Adipose tissue (tissue), 3 donors: ENCODE results near the gene LCN6. TPM values are rescaled to one million over a fixed set of nuclear protein-coding genes. Genes with fewer than 3 reads are reported as not detected.
"Not testable (repeated sequence)": the region's sequence is repeated elsewhere in the genome, so short reads cannot be mapped to it uniquely, and the experiment has no call there.

Experiments
- H3K27ac ChIP-seq: one replicate; pipeline ENCODE4 v1.5.1; 2013; ENCODE audit warnings: low read depth, low read length
- WGBS, 3 donors: extraction: QIAGEN DNeasy Blood & Tissue Kit; methylation state at CpG; one replicate each; pipeline ENCODE4 v1.1.7; 2013; 5-methylcytosine and 5-hydroxymethylcytosine counted together
- polyA plus RNA-seq, 3 donors: library from polyadenylated mRNA; stranded (reverse); fragments of 200-250 nt; gene quantifications; one replicate each; pipeline ENCODE4 v1.2.3, GENCODE V29; 2013
- donor health status: healthy with polysubstance abuse.
- donor health status: Bipolar disorder and iron deficiency.
- donor health status: healthy.

The LCN6 gene
- polyA plus RNA-seq, 3 donors, result 4.7 to 48.0 (median 39.0) TPM

DNA sequence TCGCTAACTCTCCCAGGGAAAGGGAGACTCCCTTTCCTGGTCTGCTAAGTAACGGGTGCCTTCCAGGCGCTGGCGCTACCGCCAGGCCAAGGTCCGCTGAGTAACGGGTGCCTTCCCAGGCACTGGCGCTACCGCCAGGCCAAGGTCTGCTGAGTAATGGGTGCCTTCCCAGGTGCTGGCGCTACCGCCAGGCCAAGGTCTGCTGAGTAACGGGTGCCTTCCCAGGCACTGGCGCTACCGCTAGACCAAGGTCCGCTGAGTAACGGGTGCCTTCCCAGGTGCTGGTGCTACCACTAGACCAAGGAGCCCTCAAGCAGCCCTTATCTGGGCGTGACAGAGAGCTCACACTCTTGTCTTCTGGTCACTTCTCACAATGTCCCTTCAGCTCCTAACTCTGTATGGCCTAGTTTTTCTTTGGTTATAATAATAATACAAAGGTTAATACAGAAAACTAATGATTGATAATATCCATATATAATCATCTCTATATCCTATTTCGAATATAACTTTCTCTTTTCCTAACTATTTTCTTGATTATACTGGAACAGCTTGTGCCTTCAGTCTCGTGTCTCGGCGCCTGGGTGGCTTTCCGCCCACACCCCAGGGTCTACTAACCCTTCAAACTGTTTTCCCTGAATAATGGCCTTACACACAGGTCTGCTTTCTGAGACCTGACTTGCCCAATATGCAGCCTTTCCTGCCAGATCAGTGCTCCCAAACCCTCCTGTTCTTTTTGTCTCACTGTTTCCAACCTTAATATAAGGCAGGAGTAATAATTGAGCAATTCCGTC, 37.4 kb upstream of the LCN6 start:
- WGBS, 3 donors, result 59 to 91% (median 86%) methylated on average over 22 to 23 of the region's 23 CpGs
- not testable (repeated sequence) for H3K27ac ChIP-seq

DNA sequence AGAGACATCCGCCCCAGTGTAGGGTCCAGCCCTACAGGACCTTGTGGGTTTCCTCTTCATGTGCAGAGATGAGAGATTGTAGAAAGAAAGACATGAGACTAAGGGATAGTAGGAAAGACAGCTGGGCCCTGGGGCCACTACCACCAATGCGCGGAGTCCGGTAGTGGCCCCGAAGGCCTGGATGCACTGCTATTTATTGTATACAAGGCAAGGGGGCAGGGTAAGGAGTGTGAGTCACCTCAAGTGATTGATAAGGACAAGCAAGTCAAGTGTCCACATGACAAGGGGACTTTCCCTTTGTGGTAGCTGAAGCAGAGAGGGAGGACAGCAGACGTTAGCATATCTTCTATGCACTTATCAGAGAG, 36.7 kb upstream of the LCN6 start:
- 55 to 91% (median 87%) methylated on average over 6 of the region's 6 CpGs for WGBS, 3 donors
- H3K27ac ChIP-seq, result no peak overlapping the region

GRCh38 chr9:136784249-136784996, 36.1 kb upstream of the LCN6 start:
- no peak overlapping the region for H3K27ac ChIP-seq
- 34 to 45% (median 40%) methylated on average over 9 of the region's 9 CpGs for WGBS, 3 donors

GRCh38 chr9:136782452-136782851, 34.1 kb upstream of the LCN6 start:
- 95 to 98% (median 98%) methylated on average over 3 of the region's 3 CpGs for WGBS, 3 donors
- no peak overlapping the region for H3K27ac ChIP-seq

DNA sequence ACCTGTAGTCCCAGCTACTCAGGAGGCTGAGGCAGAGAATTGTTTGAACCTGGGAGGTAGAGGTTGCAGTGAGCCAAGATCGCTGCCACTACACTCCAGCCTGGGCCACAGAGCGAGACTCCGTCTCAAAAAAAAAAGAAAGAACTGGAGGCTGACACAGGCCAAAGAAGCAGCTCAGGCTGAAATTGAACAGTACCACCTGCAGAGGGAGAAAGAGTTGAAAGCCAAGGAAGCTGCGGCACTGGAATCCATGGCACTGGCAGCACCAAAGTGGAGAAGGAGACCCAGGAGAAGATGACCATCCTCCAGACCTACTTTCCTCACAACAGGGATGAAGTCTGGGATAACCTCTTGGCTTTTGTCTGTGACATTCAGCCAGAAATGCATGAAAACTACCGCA, 31.5 kb upstream of the LCN6 start:
- WGBS, 3 donors, result 67 to 79% (median 73%) methylated on average over 5 of the region's 5 CpGs

GRCh38 chr9:136777359-136777758, 29.0 kb upstream of the LCN6 start:
- H3K27ac ChIP-seq, result no peak overlapping the region
- WGBS, 3 donors, result 40 to 78% (median 77%) methylated on average over 14 of the region's 14 CpGs

More for the DNA sequence above, 31.5 kb upstream of the LCN6 start:
- no peak overlapping the region for H3K27ac ChIP-seq

- WGBS, 3 donors, result 42 to 77% (median 46%) methylated on average over 7 of the region's 7 CpGs
- no peak overlapping the region for H3K27ac ChIP-seq
Observed at GRCh38 chr9:136776947-136777346, 28.6 kb upstream of the LCN6 start.

DNA sequence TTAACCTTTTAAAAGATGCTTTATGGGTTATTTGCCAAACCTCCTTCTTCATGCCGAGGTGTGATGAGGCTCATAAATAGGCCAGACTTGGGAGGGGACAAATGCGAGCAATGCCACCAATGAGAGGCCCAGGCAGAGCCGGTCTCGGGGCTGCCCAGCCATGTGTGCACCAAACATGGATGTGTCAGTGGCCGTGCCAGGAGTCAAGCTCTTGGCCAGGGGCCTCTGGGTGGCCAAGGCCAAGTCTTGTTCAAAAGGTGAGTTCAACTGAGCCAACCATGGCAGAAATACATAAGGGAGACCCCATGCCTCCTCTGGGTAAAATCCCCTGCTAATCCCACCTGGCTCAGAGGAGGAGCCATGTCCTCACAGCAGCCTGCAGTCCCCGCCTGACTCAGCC, 26.9 kb upstream of the LCN6 start:
- 81 to 90% (median 82%) methylated on average over 6 of the region's 6 CpGs for WGBS, 3 donors
- H3K27ac ChIP-seq, result no peak overlapping the region

DNA sequence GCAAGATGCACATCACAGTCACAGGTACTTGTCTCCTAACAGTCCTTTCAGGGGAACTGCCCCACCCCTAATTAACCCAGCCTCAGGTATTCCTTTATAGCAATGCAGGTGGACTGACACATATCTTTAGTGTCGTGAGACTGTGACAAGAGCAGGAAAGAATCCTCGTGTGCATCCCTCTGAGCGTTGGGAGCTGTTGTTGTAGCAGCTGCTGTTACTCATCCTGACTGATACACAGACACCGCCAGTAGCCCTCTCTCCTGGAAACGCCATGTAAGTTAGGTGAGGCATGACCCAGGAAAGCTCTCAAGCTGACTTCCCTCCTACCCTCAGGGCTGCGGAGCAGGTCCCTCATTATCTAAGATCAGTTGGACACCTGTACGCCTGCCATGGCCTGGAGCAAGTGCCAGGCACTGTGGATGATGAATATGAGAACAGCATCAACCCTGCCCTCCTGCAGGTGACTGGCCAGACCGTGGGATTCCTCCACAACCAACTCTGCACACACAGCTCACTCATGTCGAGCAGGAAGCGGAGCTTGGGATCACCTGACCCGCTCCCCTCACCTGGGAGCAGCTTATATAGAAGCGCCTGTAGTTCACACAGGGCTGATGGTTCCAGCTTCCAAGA, 26.2 kb upstream of the LCN6 start:
- H3K27ac ChIP-seq, result no peak overlapping the region
- 89 to 95% (median 90%) methylated on average over 12 of the region's 12 CpGs for WGBS, 3 donors

GRCh38 chr9:136773386-136774044, 25.2 kb upstream of the LCN6 start:
- WGBS, 3 donors, result 72 to 81% (median 77%) methylated on average over 7 of the region's 7 CpGs

GRCh38 chr9:136771907-136772415, 23.6 kb upstream of the LCN6 start:
- WGBS, 3 donors, result 71 to 79% (median 78%) methylated on average over 3 of the region's 3 CpGs
- no peak overlapping the region for H3K27ac ChIP-seq

More at GRCh38 chr9:136773386-136774044, 25.2 kb upstream of the LCN6 start:
- H3K27ac ChIP-seq, result no peak overlapping the region

- no peak overlapping the region for H3K27ac ChIP-seq
- WGBS, 3 donors, result 6 to 11% (median 7%) methylated on average over 15 to 16 of the region's 16 CpGs
Observed at GRCh38 chr9:136769710-136770191, 21.4 kb upstream of the LCN6 start.

DNA sequence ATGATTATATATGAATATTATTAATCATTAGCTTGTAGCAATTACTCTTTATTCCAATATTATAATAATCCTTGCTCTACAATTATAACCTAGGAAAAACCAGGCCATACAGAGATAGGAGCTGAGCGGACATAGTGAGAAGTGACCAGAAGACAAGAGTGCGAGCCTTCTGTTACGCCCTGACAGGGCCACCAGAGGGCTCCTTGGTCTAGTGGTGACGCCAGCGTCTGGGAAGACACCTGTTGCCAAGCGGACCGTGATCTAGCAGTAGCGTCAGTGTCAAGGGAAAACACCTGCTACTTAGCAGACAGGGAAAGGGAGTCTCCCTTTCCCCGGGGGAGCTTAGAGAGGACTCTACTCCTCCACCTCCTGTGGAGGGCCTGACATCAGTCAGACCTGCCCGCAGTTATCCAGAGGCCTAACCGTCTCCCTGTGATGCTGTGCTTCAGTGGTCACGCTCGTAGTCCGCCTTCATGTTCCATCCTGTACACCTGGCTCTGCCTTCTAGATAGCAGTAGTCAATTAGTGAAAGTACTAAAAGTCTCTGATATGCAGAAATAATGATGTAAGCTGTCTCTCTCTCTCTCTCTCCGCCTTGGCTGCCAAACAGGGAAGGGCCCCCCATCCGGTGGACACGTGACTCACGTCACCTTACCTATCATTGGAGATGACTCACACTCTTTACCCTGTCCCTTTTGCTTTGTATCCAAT, 18.2 kb upstream of the LCN6 start:
- WGBS, 3 donors, result 43 to 46% (median 44%) methylated on average over 15 to 18 of the region's 18 CpGs
- not testable (repeated sequence) for H3K27ac ChIP-seq

DNA sequence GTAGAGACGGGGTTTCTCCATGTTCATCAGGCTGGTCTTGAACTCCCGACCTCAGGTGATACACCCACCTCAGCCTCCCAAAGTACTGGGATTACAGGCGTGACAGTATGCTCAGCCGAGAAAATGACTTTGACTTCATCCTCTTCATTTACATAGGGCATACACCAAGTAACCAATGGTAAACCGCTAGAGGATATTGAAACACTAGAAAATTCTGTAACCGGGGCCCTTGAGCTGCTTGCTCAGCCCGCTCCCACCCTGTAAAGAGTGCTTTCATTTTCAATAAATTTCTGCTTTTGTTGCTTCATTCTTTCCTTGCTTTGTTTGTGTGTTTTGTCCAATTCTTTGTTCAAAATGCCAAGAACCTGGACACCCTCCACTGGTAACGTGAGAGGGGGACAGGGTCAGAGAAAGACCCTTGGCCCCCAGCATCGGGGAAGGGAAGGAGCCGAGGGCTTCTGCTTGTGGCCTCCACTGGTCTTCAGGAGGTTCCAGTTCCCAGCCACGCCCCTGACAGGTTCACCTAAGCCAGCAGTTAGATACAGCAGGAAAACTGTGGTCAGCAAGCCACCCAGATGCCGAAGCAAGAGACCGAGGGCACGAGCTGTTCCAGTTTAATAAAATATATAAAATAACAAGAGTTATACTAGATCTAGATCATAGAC, 17.6 kb upstream of the LCN6 start:
- 77 to 85% (median 80%) methylated on average over 14 of the region's 14 CpGs for WGBS, 3 donors

GRCh38 chr9:136765041-136765440, 16.7 kb upstream of the LCN6 start:
- 85 to 90% (median 89%) methylated on average over 14 of the region's 14 CpGs for WGBS, 3 donors
- no peak overlapping the region for H3K27ac ChIP-seq

More for the DNA sequence above, 17.6 kb upstream of the LCN6 start:
- H3K27ac ChIP-seq, result not testable (repeated sequence)

DNA sequence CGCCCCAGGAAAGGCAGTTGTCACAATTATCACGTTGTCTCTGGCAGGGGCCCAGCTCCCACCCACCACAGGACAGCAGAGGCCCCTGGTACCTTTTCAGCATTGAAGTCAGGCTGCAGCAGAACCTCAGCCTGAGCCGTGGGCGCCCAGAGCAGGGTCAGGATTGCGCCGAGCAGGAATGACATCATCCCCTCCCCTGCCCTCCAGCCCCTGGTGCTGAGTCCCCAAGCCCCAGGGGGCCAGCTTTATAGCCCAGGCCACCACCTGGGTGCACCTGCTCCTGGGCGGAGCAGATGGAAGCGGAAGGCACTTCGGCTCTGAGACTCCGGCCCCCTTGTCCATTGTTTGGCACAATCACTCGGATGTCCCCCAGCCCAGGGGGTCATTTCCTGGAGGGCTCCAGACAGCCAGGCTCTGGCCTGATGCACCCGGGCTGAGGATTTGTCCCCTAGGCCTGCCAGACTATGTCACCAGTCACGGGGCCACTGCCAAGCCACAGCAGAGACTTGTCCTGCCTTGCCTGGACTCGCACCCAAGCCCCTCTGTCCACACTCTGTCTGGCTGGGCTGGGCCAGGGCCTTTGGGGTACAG, 16.1 kb upstream of the LCN6 start, which contains the start of gene LCN15:
Gene LCN15, minus strand, starts transcription at position 218 of the 591 bp plus-strand sequence. Its CDS starts 30 bp downstream, at position 188.
- 71 to 75% (median 72%) methylated on average over 14 of the region's 14 CpGs for WGBS, 3 donors
- H3K27ac ChIP-seq, result no peak within 1 kb of the TSS

GRCh38 chr9:136763649-136764035, 15.3 kb upstream of the LCN6 start:
- H3K27ac ChIP-seq, result no peak overlapping the region
- WGBS, 3 donors, result 82 to 91% (median 88%) methylated on average over 14 of the region's 14 CpGs
